ENCODE measurements around the gene SLTM. TPM values are rescaled to one million over a fixed set of nuclear protein-coding genes. Genes with fewer than 3 reads are reported as not detected.

The SLTM gene
- polyA plus RNA-seq, 1 of the 3 experiments (the other 2 are of a cell fraction) = 54.3 TPM

- H3K4me1 ChIP-seq (ENCODE audit: control insufficient read depth in 1 of 2, insufficient read depth in 2 of 2, low read depth in 1 of 2, low read length in 1 of 2) = peaks cover 4 to 10% of the 10 kb centered on the region in 2 experiments; a peak in 3 of 4 replicates
- no peak for DNase-seq
- H3K9me3 ChIP-seq = no peaks in the 10 kb centered on the region
- CTCF ChIA-PET = no interaction called here
- peaks cover 16% of the 10 kb centered on the region for H4K20me1 ChIP-seq (ENCODE audit: insufficient read depth)
- H3K4me2 ChIP-seq = no peak overlapping the region
- H3K27me3 ChIP-seq (ENCODE audit: insufficient read depth) = no peaks in the 10 kb centered on the region
- no peak overlapping the region for H3K4me3 ChIP-seq (ENCODE audit: low read depth in 2 of 2, low read length in 1 of 2)
- peaks cover 27 to 52% of the 10 kb centered on the region in 2 experiments for H3K36me3 ChIP-seq (replicated peaks in 1 of 2; ENCODE audit: control insufficient read depth in 1 of 2, insufficient read depth in 2 of 2, low read length in 1 of 2)
- H3K9me2 ChIP-seq = no peaks in the 10 kb centered on the region
- no peak overlapping the region for H2AFZ ChIP-seq (ENCODE audit: low read depth)
- 89% methylated on average over 11 of the region's 11 CpGs for WGBS (ENCODE audit: low lambda C conversion rate)
- POLR2A ChIA-PET = interaction anchor here (0.6 kb wide), 1 partner anchor 25 kb away, joined by 4 read pairs; no protein-coding TSS in a partner anchor
- no peak overlapping the region for H3K9ac ChIP-seq
- peaks cover 83% of the 10 kb centered on the region for H3K79me2 ChIP-seq (ENCODE audit: insufficient read depth)
- no peak overlapping the region for H3K27ac ChIP-seq (ENCODE audit: low read depth in 2 of 2, low read length in 1 of 2)
- no peak for TF ChIP-seq RCOR1 (IDR thresholded peaks at IDR 0.05; ENCODE audit: low read length)
- TF ChIP-seq ELF1 (IDR thresholded peaks at IDR 0.05) = no peak
- TF ChIP-seq NFIC (IDR thresholded peaks at IDR 0.05; ENCODE audit: borderline replicate concordance) = no peak
- TF ChIP-seq JUND (IDR thresholded peaks at IDR 0.05) = no peak
- no peak for TF ChIP-seq ZBTB33 (IDR thresholded peaks at IDR 0.05; ENCODE audit: borderline replicate concordance, low read depth)
- no peak for TF ChIP-seq TEAD4 (IDR thresholded peaks at IDR 0.05; ENCODE audit: borderline replicate concordance, insufficient read depth)
- TF ChIP-seq SIN3A (IDR thresholded peaks at IDR 0.05; ENCODE audit: borderline replicate concordance, low read depth, low read length) = no peak
- no peak for TF ChIP-seq EZH2phosphoT487 (IDR thresholded peaks at IDR 0.05; ENCODE audit: borderline replicate concordance, low read depth)
- TF ChIP-seq, protein P1, sequence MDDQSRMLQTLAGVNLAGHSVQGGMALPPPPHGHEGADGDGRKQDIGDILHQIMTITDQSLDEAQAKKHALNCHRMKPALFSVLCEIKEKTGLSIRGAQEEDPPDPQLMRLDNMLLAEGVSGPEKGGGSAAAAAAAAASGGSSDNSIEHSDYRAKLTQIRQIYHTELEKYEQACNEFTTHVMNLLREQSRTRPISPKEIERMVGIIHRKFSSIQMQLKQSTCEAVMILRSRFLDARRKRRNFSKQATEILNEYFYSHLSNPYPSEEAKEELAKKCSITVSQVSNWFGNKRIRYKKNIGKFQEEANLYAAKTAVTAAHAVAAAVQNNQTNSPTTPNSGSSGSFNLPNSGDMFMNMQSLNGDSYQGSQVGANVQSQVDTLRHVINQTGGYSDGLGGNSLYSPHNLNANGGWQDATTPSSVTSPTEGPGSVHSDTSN (IDR thresholded peaks at IDR 0.05) = no peak
- no peak for TF ChIP-seq MEF2A (IDR thresholded peaks at IDR 0.05; ENCODE audit: borderline replicate concordance, low read depth)
- no peak for TF ChIP-seq FOSL2 (IDR thresholded peaks at IDR 0.05; ENCODE audit: borderline replicate concordance, low read depth)
- TF ChIP-seq GATA2 (CRISPR knock-in tag; IDR thresholded peaks at IDR 0.05) = no peak
- TF ChIP-seq, protein P2, sequence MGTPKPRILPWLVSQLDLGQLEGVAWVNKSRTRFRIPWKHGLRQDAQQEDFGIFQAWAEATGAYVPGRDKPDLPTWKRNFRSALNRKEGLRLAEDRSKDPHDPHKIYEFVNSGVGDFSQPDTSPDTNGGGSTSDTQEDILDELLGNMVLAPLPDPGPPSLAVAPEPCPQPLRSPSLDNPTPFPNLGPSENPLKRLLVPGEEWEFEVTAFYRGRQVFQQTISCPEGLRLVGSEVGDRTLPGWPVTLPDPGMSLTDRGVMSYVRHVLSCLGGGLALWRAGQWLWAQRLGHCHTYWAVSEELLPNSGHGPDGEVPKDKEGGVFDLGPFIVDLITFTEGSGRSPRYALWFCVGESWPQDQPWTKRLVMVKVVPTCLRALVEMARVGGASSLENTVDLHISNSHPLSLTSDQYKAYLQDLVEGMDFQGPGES (IDR thresholded peaks at IDR 0.05; ENCODE audit: low read depth, low read length) = no peak
- no peak for TF ChIP-seq EP300 (IDR thresholded peaks at IDR 0.05; ENCODE audit: borderline replicate concordance in 1 of 2, low read depth in 1 of 2, low read length in 1 of 2)
- TF ChIP-seq TCF12 (IDR thresholded peaks at IDR 0.05) = no peak
- no peak for TF ChIP-seq RFX5 (IDR thresholded peaks at IDR 0.05; ENCODE audit: low read length)
- TF ChIP-seq USF2 (IDR thresholded peaks at IDR 0.05; ENCODE audit: borderline replicate concordance, low read depth, low read length) = no peak
- TF ChIP-seq MXI1 (IDR thresholded peaks at IDR 0.05; ENCODE audit: low read depth, low read length) = no peak
- TF ChIP-seq USF1 (IDR thresholded peaks at IDR 0.05; ENCODE audit: borderline replicate concordance, low read depth) = no peak
- no peak for TF ChIP-seq TAF1 (IDR thresholded peaks at IDR 0.05; ENCODE audit: borderline replicate concordance, low read depth, low read length)
- H3F3A ChIP-seq (replicated peaks; ENCODE audit: insufficient read depth) = peaks cover 31% of the 10 kb centered on the region
Observed at GRCh38 chr15:58929891-58930416, 3.5 kb downstream of the SLTM start.
